C1 segment of cervical spinal cord (tissue), 14 donors: ENCODE measurements around the gene TDRD9.

Experiments used
- DNase-seq, 14 donors: peaks; one replicate each; lab custom pipeline; 2025; lab: John Stamatoyannopoulos, UW

TDRD9 gene

DNA sequence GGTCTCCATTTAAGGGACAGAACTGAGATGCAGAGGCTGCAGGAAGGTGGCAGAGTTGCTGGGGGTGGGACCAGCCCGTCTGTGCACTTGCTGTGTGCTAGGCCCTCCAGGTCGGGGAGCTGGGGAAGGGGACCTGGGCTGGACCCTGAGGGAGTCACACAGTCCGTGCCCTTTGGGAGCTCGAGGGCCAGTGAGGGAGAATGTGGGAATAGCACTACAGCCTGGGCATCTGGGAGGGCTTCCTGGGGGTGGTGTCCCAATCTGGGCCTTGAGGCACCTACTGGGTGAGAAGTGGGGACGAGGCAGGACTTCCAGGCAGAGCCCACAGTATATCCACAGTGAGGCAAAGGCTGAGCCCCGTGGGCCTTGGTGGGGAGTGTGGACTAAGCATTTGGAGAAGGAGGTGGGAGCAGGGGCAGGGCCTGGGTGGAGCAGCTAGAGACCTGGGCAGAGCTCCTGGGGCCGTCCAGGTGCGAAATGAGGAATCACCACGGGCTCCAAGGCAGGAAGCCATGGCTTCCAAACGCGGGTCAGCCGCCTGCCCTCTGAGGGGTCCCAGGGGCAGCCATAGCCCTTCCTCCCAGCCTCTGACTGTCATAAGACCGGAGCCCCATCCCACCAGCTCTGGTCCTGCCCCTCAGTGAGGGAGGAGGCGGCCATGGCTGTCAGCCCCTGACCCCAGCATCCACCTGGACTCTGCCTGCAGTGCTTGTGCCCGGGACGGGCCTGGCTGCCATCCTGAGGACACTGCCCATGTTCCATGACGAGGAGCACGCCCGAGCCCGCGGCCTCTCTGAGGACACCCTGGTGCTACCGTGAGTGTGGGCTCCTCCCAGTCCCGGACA lies 163.9 kb downstream of the TDRD9 start:
- no peak for DNase-seq

DNA sequence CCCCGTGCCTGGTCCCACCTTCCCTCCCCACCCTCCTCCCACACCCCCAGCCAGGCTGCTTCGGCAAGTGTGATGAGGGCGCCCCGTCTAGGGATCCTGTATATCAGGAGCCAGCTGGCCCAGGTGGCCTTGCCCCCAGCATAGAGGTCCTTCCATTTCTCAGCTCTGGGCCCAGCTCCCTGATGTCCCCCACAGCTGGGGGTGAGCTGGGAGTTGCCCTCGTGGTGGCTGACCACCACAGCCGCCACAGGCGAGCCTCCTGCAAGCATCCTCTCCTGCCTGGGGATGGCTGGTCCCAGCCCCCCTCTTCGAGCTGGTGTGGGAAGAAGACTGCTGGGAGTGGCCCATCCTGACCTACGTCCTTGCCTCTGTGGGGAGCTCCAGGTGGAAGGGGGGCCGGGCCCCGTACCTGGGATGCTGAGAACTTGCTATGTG lies 164.7 kb downstream of the TDRD9 start:
- no peak for DNase-seq

DNA sequence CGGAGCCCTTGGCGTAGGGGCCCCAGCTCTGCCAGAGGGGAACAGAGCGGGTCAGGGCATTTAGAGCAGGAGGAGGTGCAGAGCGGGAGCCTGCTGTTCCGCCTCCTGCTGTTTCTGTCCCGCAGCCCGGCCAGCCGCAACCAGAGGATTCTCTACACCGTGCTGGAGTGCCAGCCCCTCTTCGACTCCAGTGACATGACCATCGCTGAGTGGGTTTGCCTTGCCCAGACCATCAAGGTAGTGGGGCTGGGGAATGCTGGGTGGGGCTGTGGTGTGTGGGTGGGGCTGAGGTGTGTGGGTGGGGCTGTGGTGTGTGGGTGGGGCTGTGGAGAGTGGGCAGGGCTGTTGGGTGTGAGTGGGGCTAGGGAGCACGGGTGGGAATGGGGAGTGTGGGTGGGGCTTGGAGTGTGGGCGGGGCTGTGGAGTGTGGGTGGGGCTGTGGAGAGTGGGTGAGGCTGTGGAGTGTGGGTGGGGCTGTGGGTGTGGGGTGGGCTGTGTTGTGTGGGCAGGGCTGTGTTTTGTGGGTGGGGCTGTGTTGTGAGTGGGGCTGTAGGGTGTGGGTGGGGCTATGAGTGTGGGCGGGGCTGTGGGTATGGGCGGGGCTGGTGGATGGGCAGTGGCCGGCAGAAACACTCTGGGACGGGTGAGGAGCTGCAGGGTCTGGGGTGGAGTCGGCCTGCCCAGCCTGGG lies 165.3 kb downstream of the TDRD9 start:
- DNase-seq = no peak

DNA sequence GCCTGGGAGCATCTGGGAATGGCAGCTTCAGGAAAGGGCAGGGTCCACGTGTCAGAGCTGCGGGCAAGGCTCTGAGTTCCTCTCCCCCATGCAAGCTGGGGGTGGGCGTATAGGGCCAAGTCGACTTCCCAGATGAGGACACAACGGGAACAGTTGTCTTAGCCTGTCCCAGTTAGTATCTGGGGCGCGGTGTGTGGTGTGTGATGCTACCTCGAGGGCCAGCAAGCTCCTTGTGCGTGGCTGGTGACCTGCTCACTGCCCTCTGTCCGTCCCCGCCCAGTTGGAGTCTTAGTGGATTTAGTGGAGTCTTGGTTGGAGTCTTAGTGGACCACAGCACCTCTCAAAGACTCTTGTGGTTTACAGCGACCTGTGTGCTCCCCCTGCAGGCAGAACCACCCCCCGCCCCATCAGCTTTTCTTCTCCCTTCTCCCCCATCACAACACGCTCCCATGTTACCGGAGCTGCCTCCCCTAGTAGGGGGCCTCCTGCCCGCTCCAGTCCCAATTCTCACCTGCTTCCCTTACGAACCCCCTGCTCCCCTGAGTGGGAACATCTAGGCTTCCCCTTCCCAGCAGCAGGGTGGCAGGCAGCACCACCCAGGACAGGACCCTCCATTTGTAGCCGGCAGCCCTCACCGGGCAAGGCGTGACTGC lies 165.9 kb downstream of the TDRD9 start:
- DNase-seq = no peak

GRCh38 chr14:104094709-104095425 lies 166.6 kb downstream of the TDRD9 start:
- peak in 7 of 14 donors; percentile 6 to 51 (median 12) for DNase-seq

DNA sequence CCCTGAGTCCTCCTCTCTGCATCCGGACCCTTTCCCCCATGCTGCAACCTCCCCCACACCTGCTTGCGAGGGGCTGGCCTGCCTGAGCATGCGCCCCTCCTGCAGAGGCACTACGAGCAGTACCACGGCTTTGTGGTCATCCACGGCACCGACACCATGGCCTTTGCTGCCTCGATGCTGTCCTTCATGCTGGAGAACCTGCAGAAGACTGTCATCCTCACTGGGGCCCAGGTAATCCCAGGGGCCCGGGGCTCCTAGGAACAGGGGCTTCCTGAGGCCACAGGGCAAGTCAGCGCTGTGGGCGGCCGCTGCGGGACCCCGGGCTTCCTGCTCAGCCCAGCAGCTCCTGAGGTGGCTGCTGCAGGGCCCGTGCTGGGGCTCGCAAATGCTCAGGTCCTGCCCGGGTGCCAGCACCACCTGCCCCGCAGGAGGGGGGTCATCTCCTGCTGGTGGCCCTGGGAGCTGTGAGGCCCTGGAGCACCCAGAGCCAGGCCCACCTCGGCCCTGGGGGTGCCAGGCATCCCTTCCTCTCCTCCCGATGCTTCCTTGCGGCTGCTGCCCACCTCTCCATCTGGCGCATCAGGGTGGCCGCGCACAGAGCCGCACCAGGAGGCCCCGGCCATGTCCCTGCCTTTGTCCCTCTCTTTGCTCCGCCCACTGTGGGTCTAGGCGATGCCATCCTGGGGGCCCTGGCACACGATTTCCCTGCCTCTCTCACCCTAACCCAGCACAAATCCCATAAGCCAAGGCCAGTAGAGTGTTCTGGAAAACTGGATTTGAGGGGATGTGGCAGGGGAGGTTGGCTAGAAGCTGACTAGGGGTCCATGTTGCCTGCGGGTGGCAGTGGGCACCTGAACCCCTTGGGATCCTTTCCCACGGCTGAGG lies 167.4 kb downstream of the TDRD9 start:
- no peak for DNase-seq

GRCh38 chr14:104096318-104096717 lies 168.1 kb downstream of the TDRD9 start:
- no peak for DNase-seq

GRCh38 chr14:104096751-104097700 lies 168.8 kb downstream of the TDRD9 start:
- DNase-seq = no peak

GRCh38 chr14:104098272-104099095 lies 170.2 kb downstream of the TDRD9 start:
- DNase-seq = no peak

- no peak for DNase-seq
Measured at GRCh38 chr14:104099096-104100041, 171.1 kb downstream of the TDRD9 start.

GRCh38 chr14:104100171-104101085 lies 172.2 kb downstream of the TDRD9 start:
- no peak for DNase-seq

DNA sequence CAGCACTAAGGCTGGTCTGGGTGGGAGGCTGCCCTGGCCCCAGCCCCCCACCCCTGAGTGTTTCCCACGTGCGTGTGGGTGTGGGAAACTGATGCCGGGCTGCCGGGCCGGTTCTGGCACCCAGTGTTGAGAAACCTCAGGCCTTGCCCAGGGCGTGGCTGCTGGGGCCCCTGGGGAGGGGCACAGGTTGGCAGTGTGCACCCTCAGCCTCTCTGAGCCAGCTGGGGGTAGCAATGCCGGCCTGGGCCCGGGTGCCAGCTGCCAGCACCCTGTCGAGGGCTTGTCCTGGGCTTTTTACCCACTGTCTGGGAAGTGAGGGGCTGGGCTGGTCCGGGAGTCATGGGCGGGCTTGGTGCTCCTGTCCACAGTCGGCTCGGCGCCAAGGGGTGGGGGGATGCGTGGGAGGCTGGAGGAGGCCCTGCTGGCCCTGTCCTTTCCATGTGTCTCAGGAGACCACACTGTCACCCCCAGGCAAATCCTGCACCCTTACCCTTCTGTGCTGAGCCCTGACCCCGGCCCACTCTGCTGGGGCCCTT lies 172.9 kb downstream of the TDRD9 start:
- DNase-seq = no peak

DNA sequence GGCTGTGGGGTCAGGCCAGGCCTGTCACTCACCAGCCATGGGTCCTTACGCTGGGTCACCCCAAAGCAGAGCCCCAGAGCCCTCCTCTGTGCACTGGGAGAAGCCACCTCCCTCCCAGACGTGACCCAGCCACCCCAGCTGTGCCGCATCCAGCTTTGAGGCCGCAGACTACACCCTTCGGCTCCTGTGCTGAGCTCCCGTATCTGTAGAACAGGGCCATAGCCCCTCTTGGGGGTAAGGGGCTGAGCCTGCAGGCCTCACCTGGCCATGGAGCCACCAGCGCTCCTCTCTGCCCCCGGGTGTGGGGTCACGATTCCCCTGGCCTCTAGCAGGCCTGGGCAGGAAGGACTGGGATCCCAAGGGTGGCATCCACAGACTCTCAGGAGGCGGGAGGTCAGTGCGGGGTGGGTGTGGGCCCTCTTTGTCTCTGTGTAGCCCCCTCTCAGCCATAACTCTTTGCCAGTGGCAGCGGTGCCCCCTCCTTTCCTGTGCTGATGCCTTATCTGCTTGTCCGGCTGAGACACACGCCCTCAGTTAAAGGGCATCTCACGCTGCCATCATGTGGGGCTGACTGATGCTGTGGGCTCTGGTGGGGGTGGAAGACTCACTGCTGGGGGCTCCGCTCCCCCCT lies 173.5 kb downstream of the TDRD9 start:
- no peak for DNase-seq
